ENCODE measurements around the gene FUT6.

FUT6 gene

DNA sequence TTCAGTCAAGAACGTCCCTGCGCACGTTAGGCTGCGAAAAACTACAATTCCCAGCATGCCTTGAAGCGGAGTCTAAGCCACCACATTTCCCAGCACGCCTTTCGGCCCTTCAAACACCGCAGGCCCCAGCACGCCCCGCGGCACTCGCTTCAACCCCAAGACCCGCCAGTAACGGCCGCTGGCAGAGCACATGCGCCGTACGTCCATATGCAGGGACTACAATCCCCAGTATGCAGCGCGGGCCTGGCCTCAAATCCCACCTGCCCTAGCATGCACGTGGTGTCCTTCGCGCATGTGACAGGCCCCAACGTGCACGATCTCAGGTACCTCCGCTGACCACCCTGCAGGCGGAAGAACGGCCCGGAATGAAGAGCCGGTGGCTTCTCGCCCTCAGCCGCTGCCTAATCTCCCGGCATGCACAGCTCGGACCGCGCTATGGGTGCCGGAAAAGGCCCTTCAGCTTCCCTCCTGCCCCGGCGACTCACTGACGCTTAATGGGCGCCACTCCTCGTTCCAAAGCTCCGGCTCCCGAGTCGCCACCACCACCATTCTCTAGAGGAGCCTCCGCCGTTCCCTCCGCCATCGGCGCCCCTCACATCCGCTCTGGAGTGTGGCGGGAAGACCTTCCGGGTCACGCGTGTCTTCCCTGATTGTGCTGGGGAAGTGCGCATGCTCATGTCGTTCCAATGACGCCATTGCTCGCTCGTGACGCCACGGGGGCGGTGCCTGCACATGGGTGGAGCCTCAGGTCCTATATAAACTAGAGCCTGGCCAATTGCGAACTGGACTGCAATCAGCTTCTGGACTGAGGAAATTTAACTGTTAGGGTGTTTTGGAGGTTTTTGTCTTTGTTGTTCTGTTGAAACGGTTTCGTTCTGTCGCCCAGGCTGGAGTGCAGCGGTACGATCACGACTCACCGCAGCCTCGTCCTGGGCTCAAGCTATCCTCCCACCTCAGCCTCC, 48.7 kb downstream of the FUT6 start, which contains the start of gene DUS3L:
TSS of gene DUS3L (minus strand) at position 605 of the 962 bp plus-strand sequence. CDS start at position 583, 22 bp downstream.
- Histone ChIP-seq H3K9me3 (ENCODE audit: low read length) (no peaks in the 10 kb centered on the region), H3K4me2 (ENCODE audit: low read length) (peak within 1 kb of the TSS; percentile 70), H2AFZ (ENCODE audit: low read length) (peak within 1 kb of the TSS; percentile 78; the same call in 1 of the 2 replicates), H3K27ac (ENCODE audit: low read depth, low read length, poor library complexity, severe bottlenecking) (peak within 1 kb of the TSS; percentile 92), H4K20me1 (ENCODE audit: insufficient read depth, low read length) (no peaks in the 10 kb centered on the region), H3K36me3 (ENCODE audit: insufficient read depth, low read length) (peaks cover 43% of the 10 kb centered on the region), H3F3A (ENCODE audit: insufficient read depth, low read length) (no peaks in the 10 kb centered on the region), H3K27me3 (ENCODE audit: insufficient read depth, low read length) (no peaks in the 10 kb centered on the region), H3K4me1 (ENCODE audit: insufficient read depth, low read length, severe bottlenecking) (peaks cover 8% of the 10 kb centered on the region), H3K9me2 (ENCODE audit: low read depth, low read length) (no peaks in the 10 kb centered on the region), H3K4me3 (ENCODE audit: low read depth, low read length, poor library complexity, severe bottlenecking) (peak within 1 kb of the TSS; percentile 78), H3K9ac (ENCODE audit: low read length) (peak within 1 kb of the TSS; percentile 91), H3K79me2 (ENCODE audit: insufficient read depth, low read length) (no peaks in the 10 kb centered on the region)
- no peak for TF ChIP-seq EZH2 (IDR thresholded peaks at IDR 0.05; ENCODE audit: borderline replicate concordance, low read length)
- TF ChIP-seq, protein P1, sequence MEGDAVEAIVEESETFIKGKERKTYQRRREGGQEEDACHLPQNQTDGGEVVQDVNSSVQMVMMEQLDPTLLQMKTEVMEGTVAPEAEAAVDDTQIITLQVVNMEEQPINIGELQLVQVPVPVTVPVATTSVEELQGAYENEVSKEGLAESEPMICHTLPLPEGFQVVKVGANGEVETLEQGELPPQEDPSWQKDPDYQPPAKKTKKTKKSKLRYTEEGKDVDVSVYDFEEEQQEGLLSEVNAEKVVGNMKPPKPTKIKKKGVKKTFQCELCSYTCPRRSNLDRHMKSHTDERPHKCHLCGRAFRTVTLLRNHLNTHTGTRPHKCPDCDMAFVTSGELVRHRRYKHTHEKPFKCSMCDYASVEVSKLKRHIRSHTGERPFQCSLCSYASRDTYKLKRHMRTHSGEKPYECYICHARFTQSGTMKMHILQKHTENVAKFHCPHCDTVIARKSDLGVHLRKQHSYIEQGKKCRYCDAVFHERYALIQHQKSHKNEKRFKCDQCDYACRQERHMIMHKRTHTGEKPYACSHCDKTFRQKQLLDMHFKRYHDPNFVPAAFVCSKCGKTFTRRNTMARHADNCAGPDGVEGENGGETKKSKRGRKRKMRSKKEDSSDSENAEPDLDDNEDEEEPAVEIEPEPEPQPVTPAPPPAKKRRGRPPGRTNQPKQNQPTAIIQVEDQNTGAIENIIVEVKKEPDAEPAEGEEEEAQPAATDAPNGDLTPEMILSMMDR (IDR thresholded peaks at IDR 0.05; ENCODE audit: low read length): no peak

DNA sequence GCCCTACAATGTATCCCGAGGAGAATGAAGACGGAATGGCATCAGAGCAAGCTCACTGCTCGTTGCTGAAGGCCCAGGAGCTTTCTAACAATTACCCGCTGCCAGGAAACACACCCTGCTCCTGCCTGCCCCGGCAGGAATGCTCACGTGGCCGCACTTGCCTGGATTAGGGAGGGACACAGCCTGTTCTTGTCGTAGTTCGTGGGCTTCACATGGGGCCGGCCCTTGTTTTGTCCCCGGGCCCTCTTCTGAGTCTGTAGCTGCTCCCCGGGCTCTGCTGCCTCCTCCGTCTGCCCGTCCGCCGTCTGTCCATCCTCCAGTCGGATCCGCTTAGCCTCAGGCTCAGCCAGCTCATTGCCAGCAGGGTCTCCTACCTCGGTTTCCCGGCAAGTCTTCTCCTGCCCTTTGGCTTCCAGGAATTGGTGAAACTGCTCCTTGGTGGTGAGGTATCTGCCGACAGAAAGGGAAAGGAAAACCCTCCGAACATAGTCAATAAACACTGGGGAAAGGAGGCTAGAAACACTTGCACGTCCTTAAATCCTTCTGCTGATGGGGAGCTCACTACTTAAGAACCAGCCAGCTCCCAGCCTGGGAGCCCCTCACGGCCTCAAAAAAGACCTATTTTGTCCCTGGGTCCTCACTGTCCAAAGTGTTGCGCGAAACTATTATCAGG, 49.5 kb downstream of the FUT6 start:
- Histone ChIP-seq H3K36me3 (ENCODE audit: insufficient read depth, low read length) (peaks cover 51% of the 10 kb centered on the region), H3K9me3 (ENCODE audit: low read length) (no peaks in the 10 kb centered on the region), H3K79me2 (ENCODE audit: insufficient read depth, low read length) (no peaks in the 10 kb centered on the region), H3K4me3 (ENCODE audit: low read depth, low read length, poor library complexity, severe bottlenecking) (peak overlapping the region; percentile 78), H3K4me1 (ENCODE audit: insufficient read depth, low read length, severe bottlenecking) (peaks cover 8% of the 10 kb centered on the region), H3F3A (ENCODE audit: insufficient read depth, low read length) (no peaks in the 10 kb centered on the region), H3K27ac (ENCODE audit: low read depth, low read length, poor library complexity, severe bottlenecking) (peak overlapping the region; percentile 92), H3K27me3 (ENCODE audit: insufficient read depth, low read length) (no peaks in the 10 kb centered on the region), H2AFZ (ENCODE audit: low read length) (no peak overlapping the region), H3K4me2 (ENCODE audit: low read length) (peak overlapping the region; percentile 70), H4K20me1 (ENCODE audit: insufficient read depth, low read length) (no peaks in the 10 kb centered on the region), H3K9me2 (ENCODE audit: low read depth, low read length) (no peaks in the 10 kb centered on the region), H3K9ac (ENCODE audit: low read length) (peak overlapping the region; percentile 53)
- no peak for TF ChIP-seq EZH2 (IDR thresholded peaks at IDR 0.05; ENCODE audit: borderline replicate concordance, low read length)
- TF ChIP-seq, protein P1 (IDR thresholded peaks at IDR 0.05; ENCODE audit: low read length): no peak

DNA sequence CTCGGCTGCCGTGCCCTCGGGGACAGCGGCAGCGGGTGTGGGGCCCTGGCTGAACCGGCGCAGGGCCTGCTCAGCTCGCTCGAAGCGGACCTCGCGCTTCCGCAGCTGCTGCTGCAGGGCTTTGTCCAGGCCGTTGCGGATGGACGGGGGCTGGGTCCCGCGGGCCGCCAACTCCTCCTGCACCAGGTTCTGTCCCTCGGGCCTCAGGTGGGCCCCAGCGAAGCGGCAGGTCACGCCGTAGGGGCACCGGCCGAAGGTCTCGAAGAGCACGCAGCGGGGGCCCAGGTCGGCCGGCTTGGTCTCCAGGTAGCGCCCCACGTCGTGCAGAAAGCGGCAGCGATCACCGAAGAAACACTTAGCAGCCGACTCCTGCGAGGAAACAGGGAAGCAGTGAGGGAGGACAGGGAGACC, 50.1 kb downstream of the FUT6 start:
- Histone ChIP-seq H3K4me1 (ENCODE audit: insufficient read depth, low read length, severe bottlenecking) (peaks cover 8% of the 10 kb centered on the region), H3K9ac (ENCODE audit: low read length) (no peak overlapping the region), H3K27ac (ENCODE audit: low read depth, low read length, poor library complexity, severe bottlenecking) (no peak overlapping the region), H3K79me2 (ENCODE audit: insufficient read depth, low read length) (no peaks in the 10 kb centered on the region), H4K20me1 (ENCODE audit: insufficient read depth, low read length) (no peaks in the 10 kb centered on the region), H3K4me3 (ENCODE audit: low read depth, low read length, poor library complexity, severe bottlenecking) (no peak overlapping the region), H3K27me3 (ENCODE audit: insufficient read depth, low read length) (no peaks in the 10 kb centered on the region), H3K9me2 (ENCODE audit: low read depth, low read length) (no peaks in the 10 kb centered on the region), H2AFZ (ENCODE audit: low read length) (no peak overlapping the region), H3K36me3 (ENCODE audit: insufficient read depth, low read length) (peaks cover 58% of the 10 kb centered on the region), H3K4me2 (ENCODE audit: low read length) (no peak overlapping the region), H3F3A (ENCODE audit: insufficient read depth, low read length) (no peaks in the 10 kb centered on the region), H3K9me3 (ENCODE audit: low read length) (no peaks in the 10 kb centered on the region)
- no peak for TF ChIP-seq EZH2 (IDR thresholded peaks at IDR 0.05; ENCODE audit: borderline replicate concordance, low read length)
- TF ChIP-seq, protein P1 (IDR thresholded peaks at IDR 0.05; ENCODE audit: low read length): no peak
